Hepatocyte (in vitro differentiated cells): ENCODE measurements around the gene SLC48A1. TPM values are rescaled to one million over a fixed set of nuclear protein-coding genes. Genes with fewer than 3 reads are reported as not detected.

Source experiments
- DNase-seq: peaks from one replicate; pipeline ENCODE4 v3.0.0-alpha.2; 2016; ENCODE audit warnings: low spot score
- H2AFZ ChIP-seq: fragments of 200-600 bp; sonication (generic); 2 replicates; pipeline ENCODE4 v1.6.0; 2016; ENCODE audit warnings: antibody characterized with exemption, mild to moderate bottlenecking
- H3K27ac ChIP-seq: fragments of 200-600 bp; sonication (generic); 2 replicates; pipeline ENCODE4 v1.5.1; 2016; ENCODE audit warnings: mild to moderate bottlenecking
- H3K27me3 ChIP-seq: fragments of 200-600 bp; sonication (generic); 2 replicates; pipeline ENCODE4 v1.6.1; 2016
- H3K36me3 ChIP-seq: fragments of 200-600 bp; sonication (generic); replicated peaks from 2 replicates; pipeline ENCODE4 v1.5.1; 2016; ENCODE audit warnings: low read depth; ENCODE audit not compliant: insufficient read depth
- H3K4me1 ChIP-seq: fragments of 200-600 bp; sonication (generic); 2 replicates; pipeline ENCODE4 v1.5.1; 2016; ENCODE audit warnings: mild to moderate bottlenecking, moderate library complexity; ENCODE audit not compliant: insufficient read depth
- H3K4me2 ChIP-seq: fragments of 200-600 bp; sonication (generic); 2 replicates; pipeline ENCODE4 v1.6.0; 2016
- H3K4me3 ChIP-seq: fragments of 200-600 bp; sonication (generic); 2 replicates; pipeline ENCODE4 v1.5.1; 2016; ENCODE audit warnings: mild to moderate bottlenecking
- H3K79me2 ChIP-seq: fragments of 200-600 bp; sonication (generic); 2 replicates; pipeline ENCODE4 v1.6.0; 2017; ENCODE audit warnings: mild to moderate bottlenecking
- H3K9me2 ChIP-seq: fragments of 200-600 bp; sonication (generic); replicated peaks from 2 replicates; pipeline ENCODE4 v1.6.0; 2017; ENCODE audit warnings: mild to moderate bottlenecking; ENCODE audit not compliant: insufficient read depth
- H3K9me3 ChIP-seq: fragments of 200-600 bp; sonication (generic); 2 replicates; pipeline ENCODE4 v1.5.1; 2016; ENCODE audit warnings: low read depth, mild to moderate bottlenecking
- H4K20me1 ChIP-seq: fragments of 200-600 bp; sonication (generic); 2 replicates; pipeline ENCODE4 v1.6.0; 2016; ENCODE audit warnings: mild to moderate bottlenecking; ENCODE audit not compliant: insufficient read depth, poor library complexity, severe bottlenecking
- EZH2 ChIP-seq: fragments of 200-600 bp; sonication (generic); IDR thresholded peaks from 2 replicates; pipeline ENCODE4 v1.6.1; 2016; ENCODE audit warnings: antibody characterized with exemption, mild to moderate bottlenecking, borderline replicate concordance
- EZH2phosphoT487 ChIP-seq: fragments of 200-600 bp; sonication (generic); IDR thresholded peaks from one replicate; pipeline ENCODE4 v1.6.1; 2018; ENCODE audit warnings: antibody characterized with exemption, mild to moderate bottlenecking, low read depth, moderate library complexity; ENCODE audit not compliant: unreplicated experiment, severe bottlenecking
- WGBS: methylation state at CpG from one replicate; pipeline ENCODE4 v1.1.6; 2016; ENCODE audit warnings: low lambda C conversion rate; ENCODE audit errors: missing lambda C conversion rate; 5-methylcytosine and 5-hydroxymethylcytosine counted together
- polyA plus RNA-seq: library from polyadenylated mRNA; unstranded; fragments of >200 nt; fragmentation: Nextera tagmentation; extraction: Ambion mirVana; gene quantifications from 2 replicates; pipeline ENCODE4 v1.2.1, GENCODE V29; 2016
- total RNA-seq: library from RNA; depleted of rRNA; stranded (reverse); fragments of >200 nt; gene quantifications from 2 replicates; pipeline ENCODE4 v1.2.3, GENCODE V29; 2014
- TF ChIP-seq, protein P1 (sequence below): fragments of 200-600 bp; sonication (generic); IDR thresholded peaks from 2 replicates; pipeline ENCODE4 v1.5.1; 2016; ENCODE audit warnings: antibody characterized with exemption, mild to moderate bottlenecking; ENCODE audit not compliant: poor library complexity

Gene SLC48A1
- total and polyA plus RNA-seq, 2 experiments from 2014 or later, result 11.2 to 22.6 TPM

DNA sequence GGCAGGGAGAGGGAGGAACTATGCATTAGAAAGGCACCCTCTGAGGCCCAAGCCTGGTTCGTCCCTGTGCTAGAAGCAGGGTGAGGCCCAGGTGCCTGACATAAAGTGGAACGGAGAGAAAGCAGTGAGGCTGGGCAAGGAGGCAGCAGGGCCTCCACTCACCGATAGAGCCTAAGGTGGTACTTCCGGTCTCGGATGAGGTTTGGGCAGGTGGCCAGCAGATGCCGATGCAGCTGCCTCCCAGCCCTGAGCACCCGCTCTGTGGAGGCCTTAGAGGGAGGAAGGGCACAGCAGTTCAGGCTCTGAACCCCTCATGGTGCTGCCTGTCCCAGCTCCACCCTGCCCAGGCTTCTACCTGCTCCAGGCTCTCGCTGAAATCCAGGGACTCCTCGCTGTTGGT, 21.5 kb upstream of the SLC48A1 start:
- Histone ChIP-seq H3K9me2 (no peaks in the 10 kb centered on the region), H2AFZ (no peak overlapping the region), H3K79me2 (no peaks in the 10 kb centered on the region), H4K20me1 (no peaks in the 10 kb centered on the region), H3K9me3 (no peaks in the 10 kb centered on the region), H3K27ac (no peak overlapping the region), H3K27me3 (no peaks in the 10 kb centered on the region), H3K4me1 (peaks cover 10% of the 10 kb centered on the region), H3K4me2 (no peak overlapping the region), H3K36me3 (no peaks in the 10 kb centered on the region), H3K4me3 (no peak overlapping the region)
- no peak for DNase-seq
- WGBS, result 93% methylated on average over 9 of the region's 9 CpGs
- TF ChIP-seq EZH2phosphoT487 (no peak), EZH2 (no peak)
- TF ChIP-seq, protein P1, sequence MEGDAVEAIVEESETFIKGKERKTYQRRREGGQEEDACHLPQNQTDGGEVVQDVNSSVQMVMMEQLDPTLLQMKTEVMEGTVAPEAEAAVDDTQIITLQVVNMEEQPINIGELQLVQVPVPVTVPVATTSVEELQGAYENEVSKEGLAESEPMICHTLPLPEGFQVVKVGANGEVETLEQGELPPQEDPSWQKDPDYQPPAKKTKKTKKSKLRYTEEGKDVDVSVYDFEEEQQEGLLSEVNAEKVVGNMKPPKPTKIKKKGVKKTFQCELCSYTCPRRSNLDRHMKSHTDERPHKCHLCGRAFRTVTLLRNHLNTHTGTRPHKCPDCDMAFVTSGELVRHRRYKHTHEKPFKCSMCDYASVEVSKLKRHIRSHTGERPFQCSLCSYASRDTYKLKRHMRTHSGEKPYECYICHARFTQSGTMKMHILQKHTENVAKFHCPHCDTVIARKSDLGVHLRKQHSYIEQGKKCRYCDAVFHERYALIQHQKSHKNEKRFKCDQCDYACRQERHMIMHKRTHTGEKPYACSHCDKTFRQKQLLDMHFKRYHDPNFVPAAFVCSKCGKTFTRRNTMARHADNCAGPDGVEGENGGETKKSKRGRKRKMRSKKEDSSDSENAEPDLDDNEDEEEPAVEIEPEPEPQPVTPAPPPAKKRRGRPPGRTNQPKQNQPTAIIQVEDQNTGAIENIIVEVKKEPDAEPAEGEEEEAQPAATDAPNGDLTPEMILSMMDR, result no peak

DNA sequence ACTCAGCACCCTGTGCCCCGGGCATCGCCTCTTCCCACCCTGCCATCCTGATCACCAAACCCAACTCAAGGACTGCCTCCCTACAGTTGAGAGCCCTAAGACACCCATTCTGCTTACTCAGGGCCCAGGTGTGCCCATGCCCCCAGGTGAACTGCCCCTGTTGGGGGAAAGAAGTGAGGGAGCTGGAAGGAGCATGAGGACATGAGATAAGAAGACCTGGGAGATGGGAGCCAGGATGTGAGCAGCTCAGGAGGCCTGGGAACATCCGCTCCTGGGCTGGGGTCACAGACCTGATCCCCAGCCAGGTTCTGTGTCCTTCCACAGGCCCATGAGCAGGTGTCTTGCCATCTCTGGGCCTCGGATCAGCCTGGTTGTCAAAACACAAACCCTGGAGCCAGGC, 20.9 kb upstream of the SLC48A1 start:
- no peak overlapping the region for H3K27ac ChIP-seq
- no peak overlapping the region for H3K4me2 ChIP-seq
- H3K9me3 ChIP-seq, result no peaks in the 10 kb centered on the region

GRCh38 chr12:47752552-47752951, 20.5 kb upstream of the SLC48A1 start:
- Histone ChIP-seq H3K9me2 (no peaks in the 10 kb centered on the region), H3K4me1 (peaks cover 11% of the 10 kb centered on the region), H3K27ac (no peak overlapping the region), H3K9me3 (no peaks in the 10 kb centered on the region), H4K20me1 (no peaks in the 10 kb centered on the region), H3K27me3 (no peaks in the 10 kb centered on the region), H3K4me3 (no peak overlapping the region), H3K36me3 (no peaks in the 10 kb centered on the region), H3K4me2 (no peak overlapping the region), H2AFZ (no peak overlapping the region), H3K79me2 (no peaks in the 10 kb centered on the region)
- DNase-seq, result no peak
- WGBS, result 87% methylated on average over 7 of the region's 7 CpGs
- TF ChIP-seq EZH2phosphoT487 (no peak), EZH2 (no peak)
- TF ChIP-seq, protein P1, result no peak

More for the DNA sequence above, 20.9 kb upstream of the SLC48A1 start:
- no peaks in the 10 kb centered on the region for H3K9me2 ChIP-seq
- 93% methylated on average over 4 of the region's 4 CpGs for WGBS
- H3K36me3 ChIP-seq, result no peaks in the 10 kb centered on the region
- no peak overlapping the region for H2AFZ ChIP-seq
- no peaks in the 10 kb centered on the region for H4K20me1 ChIP-seq
- peaks cover 10% of the 10 kb centered on the region for H3K4me1 ChIP-seq
- no peaks in the 10 kb centered on the region for H3K27me3 ChIP-seq
- DNase-seq, result no peak
- no peak overlapping the region for H3K4me3 ChIP-seq
- TF ChIP-seq EZH2phosphoT487 (no peak), EZH2 (no peak)
- TF ChIP-seq, protein P1, result no peak
- no peaks in the 10 kb centered on the region for H3K79me2 ChIP-seq
